ENCODE results near the gene SMARCAD1. TPM values are rescaled to one million over a fixed set of nuclear protein-coding genes. Genes with fewer than 3 reads are reported as not detected.

The SMARCAD1 gene
- total and polyA plus RNA-seq, 5 donors from 2014 or later = 10.4 to 17.6 (median 12.5) TPM

GRCh38 chr4:94253036-94253435, 45.4 kb downstream of the SMARCAD1 start:
- Mint-ChIP-seq H3K9me3 (peaks cover 0 to 1% (median 0%) of the 10 kb centered on the region in 7 donors), H3K27me3 (no peaks in the 10 kb centered on the region), H3K36me3 (peaks cover 33% of the 10 kb centered on the region), H3K4me1 (peaks cover 0 to 22% (median 7%) of the 10 kb centered on the region in 4 donors), H3K4me3 (no peak overlapping the region), H3K27ac (no peak overlapping the region)
- Histone ChIP-seq H3K4me3 (ENCODE audit: low read depth, low read length) (no peak overlapping the region), H3K27ac (ENCODE audit: insufficient read depth, low read length, poor library complexity, severe bottlenecking) (no peak overlapping the region), H3K27me3 (ENCODE audit: control insufficient read depth, insufficient read depth, low read length) (no peaks in the 10 kb centered on the region), H3K9me3 (ENCODE audit: control insufficient read depth in 2 of 2, low read length in 2 of 2) (no peaks in the 10 kb centered on the region), H3K4me1 (ENCODE audit: control insufficient read depth, insufficient read depth, low read length, poor library complexity, severe bottlenecking) (no peaks in the 10 kb centered on the region), H3K36me3 (ENCODE audit: control insufficient read depth, insufficient read depth, low read length) (peaks cover 36% of the 10 kb centered on the region)
- ATAC-seq (ENCODE audit: low read depth in 2 of 2) (no peak), DNase-seq (no peak)

DNA sequence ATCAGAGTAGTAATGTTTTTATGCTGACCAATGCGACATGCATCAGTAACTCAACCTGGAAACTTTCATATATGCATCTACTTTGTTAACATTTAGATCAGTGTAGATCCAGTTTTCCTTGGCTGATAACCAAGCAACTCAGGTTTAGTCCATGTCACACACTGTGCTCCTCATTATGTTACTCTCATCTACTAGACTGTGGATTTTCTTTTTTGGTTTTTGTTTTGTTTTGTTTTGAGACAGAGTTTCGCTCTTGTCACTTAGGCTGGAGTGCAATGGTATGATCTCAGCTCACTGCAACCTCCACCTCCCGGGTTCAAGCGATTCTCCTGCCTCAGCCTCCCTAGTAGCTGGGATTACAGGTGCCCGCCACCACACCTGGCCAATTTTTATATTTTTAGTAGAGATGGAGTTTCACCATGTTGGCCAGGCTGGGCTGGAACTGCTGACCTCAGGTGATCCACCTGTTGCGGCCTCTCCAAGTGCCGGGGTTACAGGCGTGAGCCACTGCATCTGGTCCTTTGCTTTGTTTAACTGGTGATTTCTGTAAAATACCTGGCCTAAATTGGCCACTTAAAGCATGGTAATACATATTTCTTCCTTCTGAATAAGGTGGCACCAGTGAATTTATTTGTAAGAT, 48.6 kb downstream of the SMARCAD1 start:
- Histone ChIP-seq H3K27me3 (ENCODE audit: control insufficient read depth, insufficient read depth, low read length) (no peaks in the 10 kb centered on the region), H3K4me1 (ENCODE audit: control insufficient read depth, insufficient read depth, low read length, poor library complexity, severe bottlenecking) (no peaks in the 10 kb centered on the region), H3K36me3 (ENCODE audit: control insufficient read depth, insufficient read depth, low read length) (peaks cover 21% of the 10 kb centered on the region), H3K27ac (ENCODE audit: insufficient read depth, low read length, poor library complexity, severe bottlenecking) (no peak overlapping the region), H3K4me3 (ENCODE audit: low read depth, low read length) (no peak overlapping the region), H3K9me3 (ENCODE audit: control insufficient read depth in 2 of 2, low read length in 2 of 2) (no peaks in the 10 kb centered on the region)
- H3K9me3 Mint-ChIP-seq = peaks cover 0 to 1% (median 0%) of the 10 kb centered on the region in 7 donors
- ATAC-seq (ENCODE audit: low read depth in 2 of 2) = no peak
- no peak overlapping the region for H3K4me3 Mint-ChIP-seq
- H3K36me3 Mint-ChIP-seq = peaks cover 33% of the 10 kb centered on the region
- H3K27ac Mint-ChIP-seq = peak overlapping the region in 1 of 3 donors; percentile 42
- peaks cover 0 to 18% (median 9%) of the 10 kb centered on the region in 4 donors for H3K4me1 Mint-ChIP-seq
- DNase-seq = no peak
- no peaks in the 10 kb centered on the region for H3K27me3 Mint-ChIP-seq

- Histone ChIP-seq H3K4me3 (ENCODE audit: low read depth, low read length) (no peak overlapping the region), H3K9me3 (ENCODE audit: control insufficient read depth in 2 of 2, low read length in 2 of 2) (no peaks in the 10 kb centered on the region), H3K36me3 (ENCODE audit: control insufficient read depth, insufficient read depth, low read length) (peaks cover 19% of the 10 kb centered on the region), H3K27ac (ENCODE audit: insufficient read depth, low read length, poor library complexity, severe bottlenecking) (no peak overlapping the region), H3K4me1 (ENCODE audit: control insufficient read depth, insufficient read depth, low read length, poor library complexity, severe bottlenecking) (no peaks in the 10 kb centered on the region), H3K27me3 (ENCODE audit: control insufficient read depth, insufficient read depth, low read length) (no peaks in the 10 kb centered on the region)
- H3K36me3 Mint-ChIP-seq = peaks cover 36% of the 10 kb centered on the region
- H3K9me3 Mint-ChIP-seq = peaks cover 0 to 1% (median 0%) of the 10 kb centered on the region in 7 donors
- H3K27me3 Mint-ChIP-seq = no peaks in the 10 kb centered on the region
- peaks cover under 1 to 19% (median 9%) of the 10 kb centered on the region in 4 donors for H3K4me1 Mint-ChIP-seq
- no peak for ATAC-seq (ENCODE audit: low read depth in 2 of 2)
- DNase-seq = peak in 1 of 3 donors; percentile 24
- no peak overlapping the region for H3K4me3 Mint-ChIP-seq
- no peak overlapping the region for H3K27ac Mint-ChIP-seq
Measured at GRCh38 chr4:94256828-94257227, 49.2 kb downstream of the SMARCAD1 start.

GRCh38 chr4:94262163-94263016, 54.7 kb downstream of the SMARCAD1 start:
- Histone ChIP-seq H3K4me3 (ENCODE audit: low read depth, low read length) (no peak overlapping the region), H3K36me3 (ENCODE audit: control insufficient read depth, insufficient read depth, low read length) (peaks cover 10% of the 10 kb centered on the region), H3K27ac (ENCODE audit: insufficient read depth, low read length, poor library complexity, severe bottlenecking) (no peak overlapping the region), H3K4me1 (ENCODE audit: control insufficient read depth, insufficient read depth, low read length, poor library complexity, severe bottlenecking) (no peaks in the 10 kb centered on the region), H3K9me3 (ENCODE audit: control insufficient read depth in 2 of 2, low read length in 2 of 2) (no peaks in the 10 kb centered on the region), H3K27me3 (ENCODE audit: control insufficient read depth, insufficient read depth, low read length) (no peaks in the 10 kb centered on the region)
- DNase-seq (no peak), ATAC-seq (ENCODE audit: low read depth in 2 of 2) (no peak)
- Mint-ChIP-seq H3K27ac (peak overlapping the region in 1 of 3 donors; percentile 20), H3K36me3 (peaks cover 32% of the 10 kb centered on the region), H3K4me1 (peaks cover 5 to 22% (median 8%) of the 10 kb centered on the region in 4 donors), H3K4me3 (no peak overlapping the region), H3K9me3 (peaks cover 0 to 1% (median 0%) of the 10 kb centered on the region in 7 donors), H3K27me3 (no peaks in the 10 kb centered on the region)

DNA sequence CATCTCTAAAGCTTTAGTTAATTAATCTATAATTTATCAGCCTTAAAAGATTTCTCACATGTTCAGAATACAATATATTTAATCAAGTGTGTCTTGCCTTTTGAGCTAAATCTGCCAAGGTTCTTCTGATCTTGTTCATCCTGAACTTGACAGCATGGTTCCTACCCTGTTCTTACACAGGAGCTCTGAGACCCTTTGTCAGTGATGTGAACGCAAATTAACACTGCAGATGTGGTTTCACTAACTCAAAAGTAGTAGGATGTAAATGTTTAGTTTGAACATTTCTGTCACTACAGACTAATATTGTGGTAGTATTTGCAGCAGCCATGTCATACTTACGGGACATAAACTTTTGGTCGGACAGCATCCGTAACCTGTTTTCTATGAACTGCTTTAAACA, 59.4 kb downstream of the SMARCAD1 start:
- Histone ChIP-seq H3K27ac (ENCODE audit: insufficient read depth, low read length, poor library complexity, severe bottlenecking) (no peak overlapping the region), H3K9me3 (ENCODE audit: control insufficient read depth in 2 of 2, low read length in 2 of 2) (no peaks in the 10 kb centered on the region), H3K36me3 (ENCODE audit: control insufficient read depth, insufficient read depth, low read length) (peaks cover 19% of the 10 kb centered on the region), H3K27me3 (ENCODE audit: control insufficient read depth, insufficient read depth, low read length) (no peaks in the 10 kb centered on the region), H3K4me3 (ENCODE audit: low read depth, low read length) (no peak overlapping the region), H3K4me1 (ENCODE audit: control insufficient read depth, insufficient read depth, low read length, poor library complexity, severe bottlenecking) (no peaks in the 10 kb centered on the region)
- Mint-ChIP-seq H3K36me3 (peaks cover 24% of the 10 kb centered on the region), H3K27me3 (no peaks in the 10 kb centered on the region), H3K27ac (no peak overlapping the region), H3K4me1 (peaks cover 0 to 18% (median 2%) of the 10 kb centered on the region in 4 donors), H3K9me3 (no peaks in the 10 kb centered on the region), H3K4me3 (no peak overlapping the region)
- DNase-seq = no peak
- no peak for ATAC-seq (ENCODE audit: low read depth in 2 of 2)

- peaks cover 35% of the 10 kb centered on the region for H3K36me3 Mint-ChIP-seq
- no peaks in the 10 kb centered on the region for H3K27me3 Mint-ChIP-seq
- no peaks in the 10 kb centered on the region for H3K9me3 Mint-ChIP-seq
- H3K4me1 ChIP-seq (ENCODE audit: control insufficient read depth, insufficient read depth, low read length, poor library complexity, severe bottlenecking) = no peaks in the 10 kb centered on the region
- ATAC-seq (ENCODE audit: low read depth in 2 of 2) (no peak), DNase-seq (no peak)
- H3K4me3 Mint-ChIP-seq = no peak overlapping the region
- H3K27ac ChIP-seq (ENCODE audit: insufficient read depth, low read length, poor library complexity, severe bottlenecking) = no peak overlapping the region
- H3K36me3 ChIP-seq (ENCODE audit: control insufficient read depth, insufficient read depth, low read length) = peaks cover 24% of the 10 kb centered on the region
- H3K9me3 ChIP-seq (ENCODE audit: control insufficient read depth in 2 of 2, low read length in 2 of 2) = no peaks in the 10 kb centered on the region
- no peak overlapping the region for H3K4me3 ChIP-seq (ENCODE audit: low read depth, low read length)
- H3K27me3 ChIP-seq (ENCODE audit: control insufficient read depth, insufficient read depth, low read length) = no peaks in the 10 kb centered on the region
- peaks cover 0 to 8% (median 0%) of the 10 kb centered on the region in 4 donors for H3K4me1 Mint-ChIP-seq
- H3K27ac Mint-ChIP-seq = no peak overlapping the region
Measured at GRCh38 chr4:94271248-94271647, 63.6 kb downstream of the SMARCAD1 start.

- no peak for ATAC-seq (ENCODE audit: low read depth in 2 of 2)
- peaks cover 49% of the 10 kb centered on the region for H3K36me3 Mint-ChIP-seq
- H3K4me3 Mint-ChIP-seq = no peak overlapping the region
- Histone ChIP-seq H3K9me3 (ENCODE audit: control insufficient read depth in 2 of 2, low read length in 2 of 2) (no peaks in the 10 kb centered on the region), H3K27ac (ENCODE audit: insufficient read depth, low read length, poor library complexity, severe bottlenecking) (no peak overlapping the region), H3K4me3 (ENCODE audit: low read depth, low read length) (no peak overlapping the region), H3K27me3 (ENCODE audit: control insufficient read depth, insufficient read depth, low read length) (no peaks in the 10 kb centered on the region), H3K36me3 (ENCODE audit: control insufficient read depth, insufficient read depth, low read length) (peaks cover 50% of the 10 kb centered on the region), H3K4me1 (ENCODE audit: control insufficient read depth, insufficient read depth, low read length, poor library complexity, severe bottlenecking) (no peaks in the 10 kb centered on the region)
- H3K27me3 Mint-ChIP-seq = no peaks in the 10 kb centered on the region
- peaks cover 0 to 7% (median 0%) of the 10 kb centered on the region in 4 donors for H3K4me1 Mint-ChIP-seq
- no peak for DNase-seq
- H3K9me3 Mint-ChIP-seq = no peaks in the 10 kb centered on the region
- H3K27ac Mint-ChIP-seq = no peak overlapping the region
Measured at GRCh38 chr4:94274912-94275311, 67.2 kb downstream of the SMARCAD1 start.

Measured in CD4-positive, CD25-positive, alpha-beta regulatory T cell (primary cell).